Liver (tissue), 9 donors: ENCODE results near the gene MAML3. TPM values are rescaled to one million over a fixed set of nuclear protein-coding genes. Genes with fewer than 3 reads are reported as not detected.

ENCODE experiments used
- DNase-seq: peaks from one replicate; pipeline ENCODE4 v3.0.0-alpha.2; 2017; ENCODE audit warnings: low spot score
- H3K27ac ChIP-seq, 2 donors: one replicate each; pipeline ENCODE4 v1.7.0; 2013; ENCODE audit warnings: inconsistent platforms in 2 of 2, low read length in 2 of 2, control low read depth in 1 of 2, low read depth in 1 of 2, mild to moderate bottlenecking in 1 of 2
- H3K27me3 ChIP-seq, 4 donors: one replicate each; pipeline versions ENCODE4 v1.6.1 to v1.7.0; 2013; ENCODE audit warnings: low read length in 3 of 4, inconsistent platforms in 1 of 4, mild to moderate bottlenecking in 1 of 4, moderate library complexity in 1 of 4; ENCODE audit not compliant: control insufficient read depth in 4 of 4, insufficient read depth in 4 of 4
- H3K36me3 ChIP-seq, 4 donors: one replicate each; pipeline versions ENCODE4 v1.6.1 to v1.7.0; 2013; ENCODE audit warnings: low read length in 3 of 4, mild to moderate bottlenecking in 3 of 4, low read depth in 1 of 4, moderate library complexity in 1 of 4; ENCODE audit not compliant: control insufficient read depth in 4 of 4, insufficient read depth in 3 of 4
- H3K4me1 ChIP-seq, 4 donors: one replicate each; pipeline versions ENCODE4 v1.6.1 to v1.7.0; 2013; ENCODE audit warnings: low read length in 3 of 4, mild to moderate bottlenecking in 3 of 4, moderate library complexity in 1 of 4; ENCODE audit not compliant: control insufficient read depth in 4 of 4, insufficient read depth in 4 of 4
- H3K4me3 ChIP-seq, 3 donors: one replicate each; pipeline versions ENCODE4 v1.6.1 to v1.7.0; 2013; ENCODE audit warnings: low read length in 3 of 3, control low read depth in 1 of 3, low read depth in 1 of 3, mild to moderate bottlenecking in 1 of 3
- H3K9ac ChIP-seq, 2 donors: one replicate each; pipeline ENCODE4 v1.7.0; 2013; ENCODE audit warnings: low read length in 2 of 2, mild to moderate bottlenecking in 2 of 2, moderate library complexity in 2 of 2, control low read depth in 1 of 2, low read depth in 1 of 2
- H3K9me3 ChIP-seq, 4 donors: one replicate each; pipeline versions ENCODE4 v1.6.1 to v1.7.0; 2013; ENCODE audit warnings: low read length in 3 of 4; ENCODE audit not compliant: control insufficient read depth in 4 of 4
- EGR1 ChIP-seq, 2 donors: IDR thresholded peaks; 2 replicates each; pipeline ENCODE4 v1.6.1; 2016 to 2018; ENCODE audit warnings: antibody characterized with exemption in 2 of 2, low read depth in 2 of 2
- FOXA1 ChIP-seq: IDR thresholded peaks from 2 replicates; pipeline ENCODE4 v1.6.1; 2016; ENCODE audit warnings: antibody characterized with exemption
- FOXA2 ChIP-seq: IDR thresholded peaks from 2 replicates; pipeline ENCODE4 v1.6.1; 2016; ENCODE audit warnings: antibody characterized with exemption
- GABPA ChIP-seq, 2 donors: IDR thresholded peaks in 1 of 2; conservative IDR thresholded peaks in 1 of 2; 2 replicates each; pipeline ENCODE4 v1.6.1; 2016; ENCODE audit warnings: antibody characterized with exemption in 2 of 2, mild to moderate bottlenecking in 1 of 2, moderate library complexity in 1 of 2
- HNF4A ChIP-seq, 2 donors: conservative IDR thresholded peaks; 2 replicates each; pipeline ENCODE4 v1.6.1; 2016; ENCODE audit warnings: antibody characterized with exemption in 2 of 2, mild to moderate bottlenecking in 2 of 2
- HNF4G ChIP-seq: IDR thresholded peaks from 2 replicates; pipeline ENCODE4 v1.6.1; 2016; ENCODE audit warnings: antibody characterized with exemption
- JUND ChIP-seq, 2 donors: IDR thresholded peaks; 2 replicates each; pipeline ENCODE4 v1.6.1; 2016; ENCODE audit warnings: antibody characterized with exemption in 2 of 2
- NR2F2 ChIP-seq: IDR thresholded peaks from 2 replicates; pipeline ENCODE4 v1.6.1; 2016; ENCODE audit warnings: antibody characterized with exemption
- RAD21 ChIP-seq, 2 donors: IDR thresholded peaks; 2 replicates each; pipeline ENCODE4 v1.6.1; 2016; ENCODE audit warnings: antibody characterized with exemption in 2 of 2, mild to moderate bottlenecking in 2 of 2
- RXRA ChIP-seq, 2 donors: IDR thresholded peaks; 2 replicates each; pipeline ENCODE4 v1.6.1; 2017 to 2018; ENCODE audit warnings: antibody characterized with exemption in 2 of 2, mild to moderate bottlenecking in 1 of 2
- SP1 ChIP-seq: IDR thresholded peaks from 2 replicates; pipeline ENCODE4 v1.6.1; 2018; ENCODE audit warnings: antibody characterized with exemption, mild to moderate bottlenecking
- TAF1 ChIP-seq: conservative IDR thresholded peaks from 2 replicates; pipeline ENCODE4 v1.6.1; 2016; ENCODE audit warnings: antibody characterized with exemption, mild to moderate bottlenecking
- YY1 ChIP-seq: IDR thresholded peaks from 2 replicates; pipeline ENCODE4 v1.6.1; 2016; ENCODE audit warnings: antibody characterized with exemption, mild to moderate bottlenecking
- WGBS: extraction: QIAGEN DNeasy Blood & Tissue Kit; methylation state at CpG from one replicate; pipeline ENCODE4 v1.1.7; 2013; 5-methylcytosine and 5-hydroxymethylcytosine counted together
- polyA plus RNA-seq, 2 donors: library from polyadenylated mRNA; stranded (reverse) in 1 of 2; unstranded in 1 of 2; fragments of 200-250 nt in 1 of 2; fragments of >200 nt in 1 of 2; fragmentation: Nextera tagmentation in 1 of 2; extraction: Ambion mirVana in 1 of 2; gene quantifications; one replicate each; pipeline versions ENCODE4 v1.2.1 to v1.2.3, GENCODE V29; 2013 to 2015
- total RNA-seq, 2 donors: library from RNA; depleted of rRNA; stranded (reverse); fragments of >200 nt; gene quantifications; one replicate each; pipeline ENCODE4 v1.2.3, GENCODE V29; 2014
- TF ChIP-seq, protein P1 (sequence below): IDR thresholded peaks from 2 replicates; pipeline ENCODE4 v1.6.1; 2016; ENCODE audit warnings: antibody characterized with exemption
- TF ChIP-seq, protein P2 (sequence below): IDR thresholded peaks from 2 replicates; pipeline ENCODE4 v1.6.1; 2016; ENCODE audit warnings: antibody characterized with exemption
- TF ChIP-seq, protein P3 (sequence below): IDR thresholded peaks from 2 replicates; pipeline ENCODE4 v1.6.1; 2016; ENCODE audit warnings: antibody characterized with exemption
- TF ChIP-seq, protein P4 (sequence below): fragments of 150-350 bp; IDR thresholded peaks from 2 replicates; pipeline ENCODE4 v1.5.1; 2017; ENCODE audit warnings: improper control_type of control experiment, low read depth, low read length; ENCODE audit not compliant: missing input control
- TF ChIP-seq, protein P5 (sequence below): IDR thresholded peaks from 2 replicates; pipeline ENCODE4 v1.6.1; 2016; ENCODE audit warnings: antibody characterized with exemption, mild to moderate bottlenecking
- donor health status: healthy.
- donor health status: healthy.
- donor health status: healthy.
- donor health status: healthy.
- donor health status: healthy.

Gene MAML3
- total and polyA plus RNA-seq, 4 donors = 1.3 to 4.3 (median 2.7) TPM

DNA sequence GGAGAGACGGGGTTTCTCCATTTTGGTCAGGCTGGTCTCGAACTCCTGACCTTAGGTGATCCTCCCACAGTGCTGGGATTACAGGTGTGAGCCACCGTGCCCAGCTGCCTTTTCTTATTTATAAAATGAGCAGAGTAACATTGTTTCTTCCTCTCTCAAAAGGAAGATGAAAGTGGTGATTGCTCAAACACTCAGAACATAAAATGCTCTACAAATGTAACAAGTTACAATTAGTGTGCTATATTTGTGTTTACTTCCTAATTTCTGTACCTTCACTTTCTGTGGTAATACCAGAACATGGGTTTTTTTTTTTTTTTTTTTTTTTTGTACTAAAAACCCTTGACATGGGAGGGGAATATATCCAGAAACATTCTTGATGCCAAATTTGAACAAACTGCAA lies 290.5 kb downstream of the MAML3 start:
- TF ChIP-seq TAF1 (no peak), YY1 (no peak), RAD21 (IDR thresholded peaks at IDR 0.05) (no peak), HNF4G (no peak), GABPA (IDR thresholded peaks at IDR 0.05 in 1 of 2, conservative IDR thresholded peaks at IDR 0.05 in 1 of 2) (no peak), HNF4A (conservative IDR thresholded peaks at IDR 0.05) (no peak), RXRA (IDR thresholded peaks at IDR 0.05) (no peak), SP1 (no peak), JUND (IDR thresholded peaks at IDR 0.05) (no peak), NR2F2 (no peak), EGR1 (IDR thresholded peaks at IDR 0.05; ENCODE audit: low read depth in 2 of 2) (no peak), FOXA2 (no peak), FOXA1 (no peak)
- TF ChIP-seq, protein P1, sequence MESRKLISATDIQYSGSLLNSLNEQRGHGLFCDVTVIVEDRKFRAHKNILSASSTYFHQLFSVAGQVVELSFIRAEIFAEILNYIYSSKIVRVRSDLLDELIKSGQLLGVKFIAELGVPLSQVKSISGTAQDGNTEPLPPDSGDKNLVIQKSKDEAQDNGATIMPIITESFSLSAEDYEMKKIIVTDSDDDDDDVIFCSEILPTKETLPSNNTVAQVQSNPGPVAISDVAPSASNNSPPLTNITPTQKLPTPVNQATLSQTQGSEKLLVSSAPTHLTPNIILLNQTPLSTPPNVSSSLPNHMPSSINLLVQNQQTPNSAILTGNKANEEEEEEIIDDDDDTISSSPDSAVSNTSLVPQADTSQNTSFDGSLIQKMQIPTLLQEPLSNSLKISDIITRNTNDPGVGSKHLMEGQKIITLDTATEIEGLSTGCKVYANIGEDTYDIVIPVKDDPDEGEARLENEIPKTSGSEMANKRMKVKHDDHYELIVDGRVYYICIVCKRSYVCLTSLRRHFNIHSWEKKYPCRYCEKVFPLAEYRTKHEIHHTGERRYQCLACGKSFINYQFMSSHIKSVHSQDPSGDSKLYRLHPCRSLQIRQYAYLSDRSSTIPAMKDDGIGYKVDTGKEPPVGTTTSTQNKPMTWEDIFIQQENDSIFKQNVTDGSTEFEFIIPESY = no peak
- TF ChIP-seq, protein P2, sequence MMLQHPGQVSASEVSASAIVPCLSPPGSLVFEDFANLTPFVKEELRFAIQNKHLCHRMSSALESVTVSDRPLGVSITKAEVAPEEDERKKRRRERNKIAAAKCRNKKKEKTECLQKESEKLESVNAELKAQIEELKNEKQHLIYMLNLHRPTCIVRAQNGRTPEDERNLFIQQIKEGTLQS = no peak
- TF ChIP-seq, protein P3, sequence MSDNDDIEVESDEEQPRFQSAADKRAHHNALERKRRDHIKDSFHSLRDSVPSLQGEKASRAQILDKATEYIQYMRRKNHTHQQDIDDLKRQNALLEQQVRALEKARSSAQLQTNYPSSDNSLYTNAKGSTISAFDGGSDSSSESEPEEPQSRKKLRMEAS = no peak
- TF ChIP-seq, protein P4, sequence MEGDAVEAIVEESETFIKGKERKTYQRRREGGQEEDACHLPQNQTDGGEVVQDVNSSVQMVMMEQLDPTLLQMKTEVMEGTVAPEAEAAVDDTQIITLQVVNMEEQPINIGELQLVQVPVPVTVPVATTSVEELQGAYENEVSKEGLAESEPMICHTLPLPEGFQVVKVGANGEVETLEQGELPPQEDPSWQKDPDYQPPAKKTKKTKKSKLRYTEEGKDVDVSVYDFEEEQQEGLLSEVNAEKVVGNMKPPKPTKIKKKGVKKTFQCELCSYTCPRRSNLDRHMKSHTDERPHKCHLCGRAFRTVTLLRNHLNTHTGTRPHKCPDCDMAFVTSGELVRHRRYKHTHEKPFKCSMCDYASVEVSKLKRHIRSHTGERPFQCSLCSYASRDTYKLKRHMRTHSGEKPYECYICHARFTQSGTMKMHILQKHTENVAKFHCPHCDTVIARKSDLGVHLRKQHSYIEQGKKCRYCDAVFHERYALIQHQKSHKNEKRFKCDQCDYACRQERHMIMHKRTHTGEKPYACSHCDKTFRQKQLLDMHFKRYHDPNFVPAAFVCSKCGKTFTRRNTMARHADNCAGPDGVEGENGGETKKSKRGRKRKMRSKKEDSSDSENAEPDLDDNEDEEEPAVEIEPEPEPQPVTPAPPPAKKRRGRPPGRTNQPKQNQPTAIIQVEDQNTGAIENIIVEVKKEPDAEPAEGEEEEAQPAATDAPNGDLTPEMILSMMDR = no peak
- TF ChIP-seq, protein P5, sequence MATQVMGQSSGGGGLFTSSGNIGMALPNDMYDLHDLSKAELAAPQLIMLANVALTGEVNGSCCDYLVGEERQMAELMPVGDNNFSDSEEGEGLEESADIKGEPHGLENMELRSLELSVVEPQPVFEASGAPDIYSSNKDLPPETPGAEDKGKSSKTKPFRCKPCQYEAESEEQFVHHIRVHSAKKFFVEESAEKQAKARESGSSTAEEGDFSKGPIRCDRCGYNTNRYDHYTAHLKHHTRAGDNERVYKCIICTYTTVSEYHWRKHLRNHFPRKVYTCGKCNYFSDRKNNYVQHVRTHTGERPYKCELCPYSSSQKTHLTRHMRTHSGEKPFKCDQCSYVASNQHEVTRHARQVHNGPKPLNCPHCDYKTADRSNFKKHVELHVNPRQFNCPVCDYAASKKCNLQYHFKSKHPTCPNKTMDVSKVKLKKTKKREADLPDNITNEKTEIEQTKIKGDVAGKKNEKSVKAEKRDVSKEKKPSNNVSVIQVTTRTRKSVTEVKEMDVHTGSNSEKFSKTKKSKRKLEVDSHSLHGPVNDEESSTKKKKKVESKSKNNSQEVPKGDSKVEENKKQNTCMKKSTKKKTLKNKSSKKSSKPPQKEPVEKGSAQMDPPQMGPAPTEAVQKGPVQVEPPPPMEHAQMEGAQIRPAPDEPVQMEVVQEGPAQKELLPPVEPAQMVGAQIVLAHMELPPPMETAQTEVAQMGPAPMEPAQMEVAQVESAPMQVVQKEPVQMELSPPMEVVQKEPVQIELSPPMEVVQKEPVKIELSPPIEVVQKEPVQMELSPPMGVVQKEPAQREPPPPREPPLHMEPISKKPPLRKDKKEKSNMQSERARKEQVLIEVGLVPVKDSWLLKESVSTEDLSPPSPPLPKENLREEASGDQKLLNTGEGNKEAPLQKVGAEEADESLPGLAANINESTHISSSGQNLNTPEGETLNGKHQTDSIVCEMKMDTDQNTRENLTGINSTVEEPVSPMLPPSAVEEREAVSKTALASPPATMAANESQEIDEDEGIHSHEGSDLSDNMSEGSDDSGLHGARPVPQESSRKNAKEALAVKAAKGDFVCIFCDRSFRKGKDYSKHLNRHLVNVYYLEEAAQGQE = no peak
- DNase-seq = no peak
- 87% methylated on average over 3 of the region's 3 CpGs for WGBS
- H3K9ac ChIP-seq = no peak overlapping the region
- H3K36me3 ChIP-seq = peaks cover 0 to 2% (median 0%) of the 10 kb centered on the region in 4 donors
- H3K27me3 ChIP-seq = no peaks in the 10 kb centered on the region
- no peaks in the 10 kb centered on the region for H3K9me3 ChIP-seq
- peaks cover 0 to 14% (median 2%) of the 10 kb centered on the region in 4 donors for H3K4me1 ChIP-seq
- H3K4me3 ChIP-seq = no peak overlapping the region
- H3K27ac ChIP-seq = no peak overlapping the region
